ENCODE measurements around the gene AGBL1. TPM values are rescaled to one million over a fixed set of nuclear protein-coding genes. Genes with fewer than 3 reads are reported as not detected.
A peak's percentile ranks its signal among the peaks of the same experiment; 100 is the strongest.

AGBL1 gene
- total RNA-seq, 1 donor from 2014 or later: not detected

DNA sequence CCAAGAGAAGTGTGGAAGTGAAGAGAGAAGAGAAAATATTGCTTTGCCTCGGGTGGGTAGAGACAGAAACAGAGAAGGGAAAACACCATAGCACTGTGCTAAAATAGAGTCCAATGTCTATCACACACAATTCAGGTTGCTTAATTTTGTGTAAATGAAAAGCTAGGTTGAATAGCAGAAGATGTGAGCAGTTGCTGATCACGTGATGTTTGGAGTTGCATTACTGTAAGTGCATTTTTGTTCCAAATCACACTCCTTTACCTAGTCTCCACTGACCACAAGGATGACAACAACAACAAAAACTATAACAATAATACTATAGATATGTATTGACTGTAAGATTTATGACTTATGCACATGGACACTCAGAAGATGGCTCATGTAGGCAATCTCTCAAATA is 683.2 kb downstream of the AGBL1 start:
- no peak for ATAC-seq
- DNase-seq (ENCODE audit: low spot score): no peak

GRCh38 chr15:86764021-86764420 is 684.4 kb downstream of the AGBL1 start:
- ATAC-seq: no peak
- no peak for DNase-seq (ENCODE audit: low spot score)

DNA sequence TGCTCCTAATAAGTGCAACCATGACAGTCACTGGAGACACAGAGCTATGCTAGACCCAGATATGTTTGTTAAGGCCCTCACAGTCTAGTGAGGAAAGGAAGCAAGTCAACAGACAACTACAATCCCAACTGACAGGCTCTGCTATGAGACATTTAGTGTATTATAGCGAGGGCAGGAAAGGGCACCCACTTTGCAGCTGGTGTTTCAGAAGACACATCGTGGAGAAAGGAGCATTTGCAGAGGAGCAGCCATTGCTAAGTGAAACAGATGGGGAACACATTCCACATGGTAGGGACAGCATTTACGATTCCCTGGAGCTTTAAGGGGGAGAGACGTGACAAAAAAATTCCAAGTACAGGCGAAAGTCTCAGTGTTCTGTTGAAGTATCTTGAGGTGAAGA is 685.6 kb downstream of the AGBL1 start:
- no peak for DNase-seq (ENCODE audit: low spot score)
- ATAC-seq: no peak

GRCh38 chr15:86772369-86773059 is 692.8 kb downstream of the AGBL1 start:
- no peak for DNase-seq (ENCODE audit: low spot score)
- ATAC-seq: peak; percentile 83

DNA sequence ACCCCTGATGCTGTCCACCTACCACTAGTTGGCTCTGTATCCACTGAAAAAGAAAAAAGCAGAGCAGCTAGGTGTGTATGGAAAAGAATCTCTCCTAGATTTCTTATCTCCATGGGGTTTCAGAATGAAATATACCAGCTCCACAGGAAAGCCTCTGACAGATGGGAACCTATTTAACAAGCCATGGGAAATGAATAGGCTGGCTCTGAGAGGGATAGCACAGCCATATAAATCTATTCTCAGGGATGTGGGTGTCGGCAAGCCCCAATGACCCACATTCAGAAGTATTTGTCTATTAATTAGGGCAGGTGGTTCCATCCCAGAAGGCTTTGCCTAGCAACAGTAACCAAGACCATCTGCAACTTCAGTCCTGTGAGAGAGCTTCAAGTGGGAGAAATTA is 694.1 kb downstream of the AGBL1 start:
- DNase-seq (ENCODE audit: low spot score) (no peak), ATAC-seq (no peak)

GRCh38 chr15:86776145-86776544 is 696.5 kb downstream of the AGBL1 start:
- ATAC-seq: no peak
- no peak for DNase-seq (ENCODE audit: low spot score)

DNA sequence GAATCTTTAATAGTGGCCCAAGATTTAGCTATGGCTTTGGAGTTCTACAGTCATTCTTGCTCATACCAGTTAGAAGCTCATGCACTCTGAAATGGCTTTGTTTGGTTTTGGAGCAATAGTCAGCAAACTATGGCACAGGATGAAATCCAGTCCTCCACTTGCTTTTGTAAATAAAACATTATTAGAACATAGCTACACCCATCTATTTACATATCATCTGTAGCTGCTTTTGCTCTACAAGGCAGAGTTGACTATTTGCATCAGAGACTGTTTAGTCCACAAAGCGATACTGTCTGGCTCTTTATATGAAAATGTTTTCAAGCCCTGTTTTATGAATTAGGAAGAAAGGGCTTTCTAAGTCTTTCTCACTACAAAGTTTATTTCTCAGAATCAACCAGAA is 716.9 kb downstream of the AGBL1 start:
- DNase-seq (ENCODE audit: low spot score): no peak
- ATAC-seq: no peak

GRCh38 chr15:86797135-86797534 is 717.5 kb downstream of the AGBL1 start:
- DNase-seq (ENCODE audit: low spot score) (no peak), ATAC-seq (no peak)

DNA sequence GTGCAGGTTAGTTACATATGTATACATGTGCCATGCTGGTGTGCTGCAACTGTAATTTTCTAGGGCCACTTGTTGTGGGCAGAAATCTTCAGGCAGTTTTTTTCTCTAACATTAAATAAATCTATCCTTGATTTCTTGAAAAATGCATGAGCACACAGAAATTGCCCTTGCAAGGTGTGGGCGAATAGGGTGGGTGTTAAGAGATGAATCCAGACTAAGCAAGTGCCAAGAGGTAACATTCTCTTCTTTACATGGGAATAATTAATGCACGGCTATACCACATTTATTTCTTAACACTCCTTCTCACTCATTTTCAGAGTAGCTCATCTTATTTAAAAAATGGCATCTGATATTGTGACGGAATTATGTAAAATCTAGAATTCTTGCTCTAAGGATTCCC is 719.6 kb downstream of the AGBL1 start:
- no peak for DNase-seq (ENCODE audit: low spot score)
- ATAC-seq: no peak

GRCh38 chr15:86802244-86802643 is 722.6 kb downstream of the AGBL1 start:
- ATAC-seq (no peak), DNase-seq (ENCODE audit: low spot score) (no peak)

DNA sequence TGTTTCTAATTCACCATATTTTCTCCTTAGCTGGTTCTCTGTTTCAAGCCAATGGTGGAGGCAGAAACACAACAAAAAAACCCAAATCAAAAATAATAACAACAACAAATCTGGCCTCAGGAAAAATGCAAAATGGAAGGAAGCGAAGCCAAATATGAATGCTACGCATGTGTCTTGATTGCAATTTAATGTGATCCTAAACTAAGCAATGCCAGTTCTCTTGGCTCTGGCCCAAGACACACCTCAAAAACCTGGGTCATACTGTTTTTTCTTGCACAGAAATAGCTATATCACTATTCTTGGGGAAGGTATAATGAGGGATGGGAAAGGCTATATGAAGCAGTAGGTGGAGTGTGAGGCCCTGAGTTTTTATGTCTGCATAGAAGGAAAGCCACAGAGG is 724.7 kb downstream of the AGBL1 start:
- no peak for ATAC-seq
- no peak for DNase-seq (ENCODE audit: low spot score)

DNA sequence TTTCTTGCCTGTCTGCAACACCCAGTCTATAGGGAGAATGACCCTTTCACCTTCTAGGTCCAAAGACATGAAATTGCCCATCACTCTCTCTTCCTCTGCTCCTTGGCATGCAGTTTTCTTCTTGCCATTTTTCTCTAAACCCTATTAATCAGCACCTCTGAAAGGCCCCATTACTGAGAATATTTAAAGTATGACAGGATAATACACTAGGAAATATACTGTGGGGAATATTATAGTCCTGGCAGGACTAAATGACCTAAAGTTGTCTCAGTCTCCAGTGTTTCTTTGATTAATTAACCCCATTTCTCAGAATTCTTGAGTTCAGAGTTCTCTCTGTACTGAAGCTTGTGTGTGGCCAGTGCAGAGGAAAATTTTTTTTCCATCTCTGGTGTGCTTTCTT is 730.7 kb downstream of the AGBL1 start:
- DNase-seq (ENCODE audit: low spot score) (no peak), ATAC-seq (no peak)

- DNase-seq (ENCODE audit: low spot score) (no peak), ATAC-seq (no peak)
These were observed 734.2 kb downstream of the AGBL1 start for GRCh38 chr15:86813892-86814291.

DNA sequence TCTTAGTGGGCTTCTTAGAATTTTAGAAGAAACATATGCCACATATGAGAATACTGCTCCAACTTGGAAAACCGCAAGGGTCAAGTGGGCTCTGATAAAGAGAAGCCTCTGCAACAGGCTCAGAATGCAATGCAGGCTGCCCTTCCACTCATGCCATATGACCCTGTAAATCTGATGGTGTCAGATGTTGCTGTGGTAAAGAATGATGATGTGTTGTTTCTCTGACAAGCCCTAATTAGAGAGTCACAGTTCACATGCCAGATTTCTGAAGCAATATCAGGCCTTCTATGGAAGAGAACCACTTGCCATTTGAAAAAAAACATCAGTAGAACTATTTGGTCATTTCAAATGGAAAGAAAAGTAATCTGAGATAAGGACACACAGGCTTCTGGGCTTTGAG is 749.6 kb downstream of the AGBL1 start:
- DNase-seq (ENCODE audit: low spot score) (no peak), ATAC-seq (no peak)

DNA sequence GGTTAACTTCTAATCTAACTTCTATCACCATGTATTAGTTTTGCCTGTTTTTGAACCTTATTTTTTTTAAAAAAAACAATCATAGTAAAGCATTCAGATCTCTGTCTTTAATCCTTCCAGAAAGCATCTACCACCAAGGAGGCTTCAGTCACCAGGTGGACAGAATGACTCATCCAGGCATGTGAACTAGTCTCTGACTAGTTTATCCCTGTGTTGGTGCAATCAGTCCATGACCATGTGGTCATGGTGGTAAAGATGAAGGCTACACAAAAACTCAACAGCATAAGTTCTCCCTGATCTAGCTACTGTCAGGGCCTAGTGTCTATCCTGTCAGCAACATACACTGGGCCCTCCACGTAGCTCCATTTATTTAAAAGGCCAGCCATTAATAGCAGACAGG is 750.6 kb downstream of the AGBL1 start:
- no peak for ATAC-seq
- DNase-seq (ENCODE audit: low spot score): no peak

- no peak for DNase-seq (ENCODE audit: low spot score)
- no peak for ATAC-seq
These were observed 753.9 kb downstream of the AGBL1 start for GRCh38 chr15:86833595-86833994.

GRCh38 chr15:86834115-86834863 is 754.6 kb downstream of the AGBL1 start:
- peak; percentile 83 for ATAC-seq
- DNase-seq (ENCODE audit: low spot score): peak; percentile 48

DNA sequence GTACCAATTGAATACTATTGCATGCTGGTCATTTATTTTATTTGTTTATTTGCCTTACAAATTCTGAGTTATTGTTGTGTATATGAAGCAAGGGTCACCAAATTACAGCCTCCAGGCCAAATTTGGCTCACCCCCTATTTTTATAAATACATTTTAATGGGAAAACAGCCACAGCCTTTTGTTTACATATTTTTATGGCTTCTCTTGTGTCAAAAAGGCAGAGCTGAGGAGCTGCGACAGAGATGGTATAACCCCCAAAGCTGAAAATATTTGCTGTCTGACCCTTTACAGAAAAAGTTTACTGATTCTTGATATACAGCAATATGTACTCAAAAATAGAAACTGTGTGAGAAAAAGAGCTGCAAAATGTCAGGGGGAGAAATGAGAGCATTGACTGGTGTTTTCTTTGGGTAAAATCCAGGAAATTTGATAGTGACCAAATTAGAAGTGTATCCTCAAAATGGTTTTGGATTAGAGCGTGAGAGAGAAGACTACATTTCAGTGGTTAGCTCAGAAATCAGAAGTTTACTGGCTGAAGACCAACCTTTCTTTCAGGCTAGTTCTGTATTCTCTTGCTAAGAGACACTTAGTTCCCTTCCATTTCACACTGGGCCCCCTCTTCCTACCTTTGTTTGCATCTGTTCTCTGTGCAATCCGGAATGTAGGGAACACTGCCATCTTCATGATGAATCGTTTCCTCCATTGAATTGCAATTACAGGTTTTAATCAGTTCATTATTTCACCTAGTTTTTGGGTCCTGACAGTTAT is 757.8 kb downstream of the AGBL1 start:
- no peak for ATAC-seq
- no peak for DNase-seq (ENCODE audit: low spot score)

- no peak for ATAC-seq
- no peak for DNase-seq (ENCODE audit: low spot score)
These were observed 759.8 kb downstream of the AGBL1 start for GRCh38 chr15:86839502-86839901.

DNA sequence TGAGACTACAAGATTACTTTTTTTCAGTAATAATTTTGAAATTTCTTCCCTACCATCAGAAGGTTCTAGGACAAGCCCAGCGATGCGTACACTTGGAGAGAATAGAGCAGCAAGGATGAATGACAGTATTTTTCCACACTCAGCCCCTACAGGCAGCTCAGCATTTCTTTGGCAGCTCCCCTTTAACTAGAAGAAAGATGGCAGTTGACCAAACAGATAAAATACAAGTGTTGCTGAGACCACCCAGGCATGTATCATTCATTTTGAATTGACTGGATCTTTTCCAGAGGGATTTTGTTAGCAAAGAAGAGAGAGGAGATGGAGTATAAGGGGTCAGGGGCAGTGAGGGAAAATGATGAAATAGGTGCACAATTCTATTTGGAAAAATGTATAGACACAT is 761.3 kb downstream of the AGBL1 start:
- no peak for ATAC-seq
- DNase-seq (ENCODE audit: low spot score): no peak

DNA sequence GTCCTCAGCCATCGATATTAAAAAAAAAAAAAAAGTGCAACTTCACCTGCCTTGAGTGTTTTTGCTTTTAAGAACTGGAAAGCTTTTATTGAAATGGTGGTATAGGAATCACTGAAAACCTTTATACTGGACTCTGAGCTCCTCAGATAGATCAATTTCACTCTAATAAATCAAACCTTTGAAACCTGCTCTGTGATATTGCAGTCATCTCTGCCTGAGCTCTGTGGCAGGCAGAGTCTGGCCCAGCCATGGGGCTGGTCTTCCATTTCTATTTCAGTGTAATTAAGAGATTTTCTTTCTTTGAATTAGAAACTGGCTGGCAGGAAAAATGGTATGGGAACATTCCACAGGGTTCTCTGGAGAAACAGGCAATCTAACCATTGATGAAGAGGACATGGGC is 762.5 kb downstream of the AGBL1 start:
- ATAC-seq: no peak
- no peak for DNase-seq (ENCODE audit: low spot score)

GRCh38 chr15:86846036-86846435 is 766.4 kb downstream of the AGBL1 start:
- ATAC-seq (no peak), DNase-seq (ENCODE audit: low spot score) (no peak)
